GM12865 (cell line): ENCODE results near the gene FRAS1.
"Not testable (repeated sequence)": the region's sequence is repeated elsewhere in the genome, so short reads cannot be mapped to it uniquely, and the experiment has no call there.

Source experiments
- DNase-seq: peaks from one replicate; pipeline ENCODE4 v3.0.0; 2010; ENCODE audit warnings: low read depth
- H3K4me3 ChIP-seq: 2 replicates; pipeline ENCODE4 v1.5.1; 2011; ENCODE audit warnings: mild to moderate bottlenecking, low read depth, low read length, control low read depth
- TF ChIP-seq, protein P1 (sequence below): IDR thresholded peaks from 2 replicates; pipeline ENCODE4 v1.5.1; 2011; ENCODE audit warnings: low read length, control low read depth, low read depth, inconsistent platforms; ENCODE audit not compliant: insufficient read depth; ENCODE audit errors: missing control alignments

The FRAS1 gene

DNA sequence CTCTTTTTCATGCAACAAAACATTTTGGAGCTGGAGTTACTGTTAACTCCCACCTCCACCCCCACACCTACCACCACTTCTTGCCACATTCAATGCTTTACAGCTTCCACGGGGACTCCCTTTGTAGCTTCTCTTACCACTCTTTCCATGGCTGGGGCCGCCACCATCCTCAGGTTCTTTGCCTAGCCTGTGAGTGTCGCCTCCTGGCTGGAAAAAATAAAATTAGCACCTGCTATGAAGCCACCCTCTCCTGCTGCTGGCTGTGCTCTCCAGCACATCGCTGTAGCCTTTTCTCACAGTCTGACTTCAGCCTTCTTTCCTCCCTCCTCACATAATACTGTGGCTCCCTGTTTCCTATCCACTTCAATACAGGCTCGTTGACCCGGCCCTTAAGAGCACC, 114.4 kb downstream of the FRAS1 start:
- no peak for DNase-seq
- TF ChIP-seq, protein P1, sequence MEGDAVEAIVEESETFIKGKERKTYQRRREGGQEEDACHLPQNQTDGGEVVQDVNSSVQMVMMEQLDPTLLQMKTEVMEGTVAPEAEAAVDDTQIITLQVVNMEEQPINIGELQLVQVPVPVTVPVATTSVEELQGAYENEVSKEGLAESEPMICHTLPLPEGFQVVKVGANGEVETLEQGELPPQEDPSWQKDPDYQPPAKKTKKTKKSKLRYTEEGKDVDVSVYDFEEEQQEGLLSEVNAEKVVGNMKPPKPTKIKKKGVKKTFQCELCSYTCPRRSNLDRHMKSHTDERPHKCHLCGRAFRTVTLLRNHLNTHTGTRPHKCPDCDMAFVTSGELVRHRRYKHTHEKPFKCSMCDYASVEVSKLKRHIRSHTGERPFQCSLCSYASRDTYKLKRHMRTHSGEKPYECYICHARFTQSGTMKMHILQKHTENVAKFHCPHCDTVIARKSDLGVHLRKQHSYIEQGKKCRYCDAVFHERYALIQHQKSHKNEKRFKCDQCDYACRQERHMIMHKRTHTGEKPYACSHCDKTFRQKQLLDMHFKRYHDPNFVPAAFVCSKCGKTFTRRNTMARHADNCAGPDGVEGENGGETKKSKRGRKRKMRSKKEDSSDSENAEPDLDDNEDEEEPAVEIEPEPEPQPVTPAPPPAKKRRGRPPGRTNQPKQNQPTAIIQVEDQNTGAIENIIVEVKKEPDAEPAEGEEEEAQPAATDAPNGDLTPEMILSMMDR, result no peak
- H3K4me3 ChIP-seq, result no peak overlapping the region

- TF ChIP-seq, protein P1, result no peak
- H3K4me3 ChIP-seq, result no peak overlapping the region
- DNase-seq, result no peak
These were observed 117.8 kb downstream of the FRAS1 start for GRCh38 chr4:78174891-78175290.

DNA sequence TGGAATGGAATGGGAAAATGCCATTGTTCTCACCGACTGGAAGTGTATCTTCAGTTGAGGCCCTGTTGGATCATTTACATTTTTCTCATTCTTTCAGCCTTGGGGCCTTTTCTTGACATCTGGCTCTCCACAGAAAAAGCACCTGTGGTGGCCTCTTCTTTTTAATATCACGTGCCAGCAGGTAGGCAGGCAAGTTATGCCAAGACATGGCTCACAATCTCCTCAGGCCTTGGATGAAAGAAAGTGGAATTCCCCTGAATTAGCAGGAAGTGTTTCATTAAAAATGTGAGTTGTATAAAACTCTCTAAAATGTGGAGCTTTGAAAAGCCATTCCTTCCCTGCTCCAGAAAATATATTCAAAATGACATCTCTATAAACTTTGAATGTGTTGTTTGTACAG, 122.1 kb downstream of the FRAS1 start:
- TF ChIP-seq, protein P1, result no peak
- DNase-seq, result no peak
- no peak overlapping the region for H3K4me3 ChIP-seq

DNA sequence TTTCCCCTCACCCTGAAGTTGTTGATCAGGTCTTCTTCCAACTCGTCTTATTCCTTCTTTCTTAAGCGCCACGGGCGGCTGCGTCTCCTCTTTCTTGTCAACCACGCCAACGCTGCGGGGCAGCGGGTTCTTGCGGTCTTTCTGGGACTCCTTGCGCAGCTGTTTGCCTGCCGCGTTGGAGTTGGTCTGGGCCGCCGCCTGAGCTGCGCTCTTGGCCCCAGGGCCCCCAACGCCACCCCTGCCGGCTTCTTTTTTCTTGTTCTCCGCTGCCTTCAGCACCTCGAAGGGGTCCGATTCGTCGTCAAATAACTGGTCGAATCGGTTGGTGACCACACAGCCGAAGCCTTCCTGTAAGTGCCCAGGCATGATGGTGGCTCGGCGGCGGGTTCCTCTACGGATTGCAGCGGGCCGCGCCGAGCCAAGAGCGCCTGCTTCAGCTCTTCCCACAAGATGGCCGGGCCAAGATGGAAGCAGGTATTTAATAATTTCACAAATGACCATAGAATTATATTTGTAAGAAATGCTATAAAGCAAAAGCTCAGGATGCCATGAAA, 124.6 kb downstream of the FRAS1 start:
- H3K4me3 ChIP-seq, DNase-seq: not testable (repeated sequence)

GRCh38 chr4:78184584-78184983, 127.5 kb downstream of the FRAS1 start:
- DNase-seq, result no peak
- TF ChIP-seq, protein P1, result no peak
- H3K4me3 ChIP-seq, result no peak overlapping the region

- DNase-seq, result no peak
- H3K4me3 ChIP-seq, result no peak overlapping the region
- TF ChIP-seq, protein P1, result no peak
These were observed 128.0 kb downstream of the FRAS1 start for GRCh38 chr4:78185117-78185516.

- no peak overlapping the region for H3K4me3 ChIP-seq
- TF ChIP-seq, protein P1, result no peak
- DNase-seq, result no peak
These were observed 129.7 kb downstream of the FRAS1 start for GRCh38 chr4:78186597-78187543.
